Frontal cortex (tissue), 4 donors: Measurements from ENCODE around the gene ATG7. TPM values are rescaled to one million over a fixed set of nuclear protein-coding genes. Genes with fewer than 3 reads are reported as not detected.
"Not testable (repeated sequence)": the region's sequence is repeated elsewhere in the genome, so short reads cannot be mapped to it uniquely, and the experiment has no call there.

Experiments used
- DNase-seq, 2 donors: peaks; one replicate each; pipeline ENCODE4 v3.0.0; 2012; ENCODE audit warnings: low spot score in 2 of 2
- FAIRE-seq: peaks from 2 replicates; lab custom pipeline; 2012; peaks lifted over from hg19 to GRCh38; lab: Jason Lieb, UNC
- total RNA-seq: library from RNA; depleted of rRNA; stranded (reverse); fragments of >200 nt; gene quantifications from one replicate; pipeline ENCODE4 v1.2.3, GENCODE V29; 2014
- donor health status: control.
- donor health status: control.
- donor health status: control.

Gene ATG7
- total RNA-seq, 1 donor from 2014 or later = 19.2 TPM

DNA sequence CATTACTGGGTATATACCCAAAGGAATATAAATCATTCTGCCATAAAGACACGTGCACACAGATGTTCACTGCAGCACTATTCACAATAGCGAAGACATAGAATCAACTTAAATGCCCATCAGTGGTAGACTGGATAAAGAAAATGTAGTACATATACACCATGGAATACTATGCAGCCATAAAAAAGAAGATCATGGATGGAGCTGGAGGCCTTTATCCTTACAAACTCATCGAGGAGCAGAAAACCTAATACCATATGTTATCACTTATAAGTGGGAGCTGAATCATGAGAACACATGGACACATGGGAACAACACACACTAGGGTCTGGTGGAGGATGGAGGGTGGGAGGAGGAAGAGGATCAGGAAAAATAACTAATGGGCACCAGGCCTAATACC, 173.0 kb downstream of the ATG7 start:
- DNase-seq, FAIRE-seq: not testable (repeated sequence)

DNA sequence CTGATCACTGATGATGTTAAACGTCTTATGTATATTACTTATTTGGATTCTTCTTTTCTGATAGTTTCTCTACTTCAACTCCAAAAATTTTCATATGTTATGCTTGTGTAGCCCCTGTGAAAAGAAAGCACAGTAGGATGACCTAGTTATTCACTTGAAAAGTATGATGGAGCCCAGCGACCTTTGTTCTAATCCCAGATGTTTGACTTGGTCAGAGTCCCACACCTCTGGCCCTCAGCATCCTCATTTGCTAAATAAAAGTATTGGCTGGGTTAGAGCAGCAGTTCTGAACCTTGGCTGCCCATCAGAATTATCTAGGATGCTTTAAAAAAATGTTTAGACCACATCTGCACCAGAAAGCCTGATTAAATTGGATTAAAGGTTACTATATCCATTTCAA, 173.7 kb downstream of the ATG7 start:
- DNase-seq (no peak), FAIRE-seq (no peak)

DNA sequence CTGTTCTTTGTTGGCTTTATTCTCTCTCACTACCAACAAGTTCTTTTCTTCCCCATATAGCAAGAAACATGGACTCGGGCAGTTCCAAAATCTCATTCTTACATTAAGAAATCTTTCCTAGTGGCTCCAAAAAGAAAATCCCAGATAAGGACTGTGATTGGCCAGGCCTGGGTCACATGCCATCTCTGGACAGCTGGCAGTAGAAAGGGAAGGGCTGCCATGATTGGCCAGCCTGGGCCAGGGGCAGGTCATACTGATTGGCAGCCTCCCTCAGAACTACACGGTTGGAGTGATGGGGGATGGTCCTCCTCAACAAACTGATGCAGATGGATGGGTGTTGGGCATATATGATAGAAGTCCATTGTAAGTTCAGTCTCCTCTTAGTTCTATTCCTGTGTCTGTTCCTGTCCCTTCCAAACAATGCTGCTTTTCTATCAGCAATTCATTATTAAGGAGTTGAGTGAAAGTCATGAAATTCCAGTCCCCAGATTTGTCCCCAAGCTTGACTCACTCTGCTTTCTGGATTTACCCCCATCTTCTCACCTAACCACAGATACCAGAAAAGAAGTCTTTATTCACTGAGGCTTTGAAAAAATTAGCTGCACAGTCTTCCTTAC, 175.5 kb downstream of the ATG7 start:
- FAIRE-seq = no peak

DNA sequence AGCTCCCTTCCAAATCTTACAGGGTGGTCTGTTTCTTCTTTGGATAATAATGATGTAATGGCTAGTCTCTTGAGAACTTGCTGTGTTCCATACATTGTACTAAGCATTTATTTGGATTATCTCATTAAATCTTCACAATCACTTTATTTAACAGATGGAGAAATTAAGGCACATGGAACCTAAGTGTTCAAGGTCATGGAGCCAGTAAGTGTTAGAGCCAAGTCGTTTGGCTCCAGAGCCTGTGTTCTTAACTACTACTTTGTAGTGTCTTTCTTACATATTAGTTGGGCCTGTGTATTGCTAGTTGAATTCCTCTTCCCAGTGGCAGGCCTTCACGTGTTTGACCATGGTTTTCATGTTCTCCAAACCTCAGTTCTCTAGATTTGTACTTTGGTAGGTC, 177.8 kb downstream of the ATG7 start:
- no peak for DNase-seq
- no peak for FAIRE-seq

More for the DNA sequence above, 175.5 kb downstream of the ATG7 start:
- no peak for DNase-seq

DNA sequence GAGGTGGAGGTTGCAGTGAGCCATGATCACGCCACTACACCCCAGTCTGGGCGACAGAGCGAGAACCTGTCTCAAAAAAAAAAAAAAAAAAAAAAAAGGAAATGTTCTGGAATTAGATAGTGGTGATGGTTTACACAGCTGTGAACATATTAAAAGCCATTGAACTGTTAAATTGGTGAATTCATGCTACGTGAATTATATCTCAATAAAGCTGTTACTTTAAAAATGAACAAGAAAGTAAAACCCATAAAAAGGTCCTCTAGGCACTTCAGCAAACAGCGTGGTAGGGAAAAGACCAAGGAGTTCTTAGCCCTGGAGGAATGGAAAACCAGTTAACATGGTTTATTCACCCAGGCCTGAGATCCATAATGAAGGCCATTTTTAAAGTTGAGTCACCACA, 180.1 kb downstream of the ATG7 start:
- no peak for DNase-seq
- no peak for FAIRE-seq

DNA sequence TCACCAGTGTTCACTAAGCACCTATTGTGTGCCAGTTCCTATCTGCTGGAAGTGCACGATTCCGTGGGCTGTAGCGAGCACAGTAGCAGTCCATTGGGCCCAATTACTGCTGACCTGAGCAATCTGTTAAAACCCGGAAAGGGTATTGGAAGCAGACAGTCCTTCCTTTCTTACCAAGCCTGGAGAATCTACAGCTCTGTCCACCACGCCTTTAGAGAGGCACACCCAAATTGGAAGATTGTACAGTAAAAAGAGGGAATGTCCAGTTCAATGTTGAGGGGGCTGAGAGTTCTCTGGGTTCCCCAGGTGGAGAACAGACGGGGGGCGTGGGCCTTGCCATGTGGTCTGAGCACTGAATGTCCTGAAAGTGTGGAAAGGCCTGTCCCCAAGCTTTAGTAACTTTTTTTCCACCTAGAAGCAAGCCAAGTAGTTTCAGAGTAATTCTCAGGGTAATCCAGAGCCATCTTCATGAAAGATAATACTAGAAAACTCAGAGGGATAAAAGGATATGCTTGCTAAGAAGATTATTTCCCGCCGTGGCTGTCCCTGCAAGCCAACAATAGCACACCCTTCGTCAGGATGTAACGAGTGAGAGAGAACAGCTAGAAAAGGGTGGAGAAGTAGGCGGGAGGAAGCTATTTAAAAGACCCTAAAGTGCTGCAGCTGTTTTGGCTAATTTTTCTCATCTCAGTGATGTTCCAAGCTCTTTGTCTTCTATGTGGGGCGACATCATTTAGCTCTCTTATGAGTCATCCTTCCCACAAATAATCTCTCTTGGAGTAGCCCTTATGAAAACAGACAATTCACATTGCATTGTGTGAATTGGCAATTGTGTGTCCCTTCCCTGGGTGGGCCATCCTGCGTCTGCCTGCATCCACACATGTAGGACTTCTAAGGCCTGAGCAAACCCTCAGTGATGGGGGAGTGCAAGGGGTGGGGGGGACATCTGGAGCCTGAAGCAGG, 181.0 kb downstream of the ATG7 start:
- FAIRE-seq (no peak), DNase-seq (peak in 1 of 2 donors; percentile 33)

DNA sequence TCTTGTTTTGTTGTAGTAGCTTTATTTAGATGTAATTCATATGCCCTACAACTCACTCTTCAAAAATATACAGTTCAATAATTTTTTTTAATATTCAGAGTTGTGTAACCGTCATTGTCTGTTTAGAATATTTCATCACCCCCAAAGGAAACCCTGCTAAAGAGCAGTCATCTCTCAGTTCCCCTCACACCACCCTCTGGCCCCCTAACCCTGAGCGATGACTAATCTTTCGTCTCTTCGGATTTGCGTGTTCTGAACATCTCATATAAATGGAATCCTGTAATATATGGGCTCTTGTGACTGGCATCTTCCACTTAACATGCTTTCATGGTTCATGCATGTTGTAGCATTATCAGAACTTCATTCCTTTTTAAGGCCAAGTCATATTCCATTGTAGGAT, 183.8 kb downstream of the ATG7 start:
- FAIRE-seq (no peak), DNase-seq (no peak)

DNA sequence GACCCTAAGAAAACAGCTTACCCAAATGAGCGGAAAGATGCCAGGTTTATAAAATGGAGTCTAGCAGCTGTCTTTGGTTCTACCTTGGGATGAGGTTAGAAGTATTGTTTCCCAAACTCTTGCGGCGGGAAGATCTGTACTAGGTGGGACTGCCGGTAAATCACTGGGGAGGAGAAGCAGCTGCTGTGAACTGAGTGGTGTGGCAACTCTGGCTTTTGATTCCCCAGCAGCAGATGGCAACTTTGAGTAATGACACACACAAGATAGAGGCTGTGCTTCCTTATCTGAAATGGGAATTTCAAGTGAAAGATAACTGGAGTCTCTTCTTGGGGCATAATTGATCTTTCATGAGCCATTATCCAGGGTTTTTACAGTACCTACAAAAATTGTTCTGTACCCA, 184.9 kb downstream of the ATG7 start:
- DNase-seq (no peak), FAIRE-seq (no peak)

DNA sequence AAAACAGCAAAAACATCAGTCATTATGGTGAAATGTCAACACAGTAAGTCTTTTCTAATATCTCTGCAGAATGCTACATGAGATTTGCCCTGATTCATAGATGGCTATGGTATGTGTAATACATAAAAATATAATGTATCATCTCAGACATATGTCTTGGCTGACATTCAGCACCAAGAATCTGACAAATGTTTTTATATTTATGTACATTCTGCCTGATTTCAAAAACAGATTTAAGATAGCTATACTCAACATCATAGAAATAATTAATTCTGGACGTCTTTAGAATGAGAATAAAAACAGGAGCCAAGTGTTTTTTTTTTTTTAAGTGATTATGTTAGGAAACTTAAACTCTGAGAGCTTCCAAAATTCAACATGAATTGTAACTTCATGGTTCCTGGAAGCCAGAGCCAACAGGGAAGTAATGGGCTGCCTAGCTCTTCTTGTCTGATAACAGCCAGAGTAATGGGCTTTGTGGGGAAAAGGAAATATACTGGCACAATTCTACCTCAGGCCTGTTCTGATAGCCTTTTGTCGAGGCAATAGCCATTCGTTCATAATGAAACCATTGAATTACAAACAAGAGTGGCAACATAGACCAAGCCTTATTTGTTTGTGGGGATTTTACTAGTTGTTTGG, 187.1 kb downstream of the ATG7 start:
- no peak for FAIRE-seq

DNA sequence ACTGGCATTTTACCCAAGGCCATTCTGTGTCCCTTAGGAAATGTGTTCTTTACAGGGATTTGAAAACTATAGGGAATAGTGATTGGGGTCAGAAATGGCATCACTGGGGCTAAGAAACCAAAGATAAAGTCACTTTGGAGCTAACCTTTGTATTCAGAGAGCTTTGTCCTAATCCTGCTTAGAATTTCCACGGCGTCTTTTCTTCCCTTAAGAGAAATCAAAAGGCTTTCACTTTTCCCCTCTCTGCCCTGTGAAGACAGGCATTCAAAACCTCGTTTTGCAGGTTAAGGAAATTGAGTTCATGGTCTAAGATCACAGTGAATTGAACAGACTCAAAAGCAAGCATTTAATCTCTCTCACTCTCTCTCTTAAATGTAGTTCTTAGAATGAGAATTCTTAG, 189.0 kb downstream of the ATG7 start:
- no peak for DNase-seq
- no peak for FAIRE-seq

More for the DNA sequence above, 187.1 kb downstream of the ATG7 start:
- DNase-seq = no peak

DNA sequence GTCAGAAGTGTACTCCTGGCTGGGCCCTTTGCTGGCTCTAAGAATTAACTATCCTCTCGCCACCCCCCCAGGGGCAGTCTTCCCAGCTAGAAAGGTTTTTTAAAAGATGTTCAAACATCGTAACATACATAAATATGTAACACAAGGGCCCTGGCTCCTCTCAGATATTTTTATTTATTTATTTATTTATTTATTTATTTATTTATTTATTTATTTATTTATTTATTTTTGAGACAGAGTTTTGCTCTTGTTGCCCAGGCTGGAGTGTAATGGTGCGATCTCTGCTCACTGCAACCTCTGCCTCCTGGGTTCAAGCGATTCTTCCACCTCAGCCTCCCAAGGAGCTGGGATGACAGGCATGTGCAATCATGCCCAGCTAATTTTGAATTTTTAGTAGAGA, 190.5 kb downstream of the ATG7 start:
- not testable (repeated sequence) for FAIRE-seq

DNA sequence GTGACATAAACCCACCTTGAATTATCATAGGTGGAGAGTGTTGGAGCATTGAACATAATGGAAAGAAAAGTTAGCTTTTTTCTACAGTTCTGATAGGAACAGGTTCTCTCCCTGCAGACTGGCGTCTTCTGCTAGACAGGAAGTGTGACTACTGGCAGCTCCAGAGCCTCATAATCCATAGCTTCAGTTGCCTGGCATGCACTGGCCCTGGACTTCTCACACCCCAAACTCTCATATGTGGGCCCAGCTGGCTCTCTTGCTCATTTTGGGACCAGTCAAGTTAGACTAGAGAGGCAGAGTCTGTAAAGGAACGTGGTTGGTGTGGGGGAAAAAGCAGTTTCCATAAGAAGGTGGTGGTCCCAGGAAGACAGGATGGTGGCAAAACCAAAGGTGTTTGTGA, 191.4 kb downstream of the ATG7 start:
- no peak for FAIRE-seq

More for the DNA sequence above, 190.5 kb downstream of the ATG7 start:
- not testable (repeated sequence) for DNase-seq

DNA sequence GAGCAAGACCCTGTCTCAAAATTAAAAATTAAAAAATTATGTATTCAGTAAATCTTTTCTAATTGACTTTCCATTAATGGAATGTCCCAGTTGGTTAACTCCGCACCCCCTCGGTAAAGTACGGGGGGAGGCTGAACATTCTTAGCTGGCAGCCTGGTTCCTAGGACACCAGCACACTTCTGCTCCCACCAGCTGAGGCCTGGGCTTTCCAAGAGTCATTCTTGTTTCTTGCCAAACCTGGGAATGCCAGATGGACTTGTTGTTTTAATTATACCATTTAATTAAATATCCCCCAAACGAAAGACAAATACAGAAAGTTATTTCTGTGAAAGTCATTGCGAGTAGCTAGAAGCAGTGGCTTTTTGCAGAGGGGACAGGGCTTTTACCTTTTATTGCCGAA, 192.2 kb downstream of the ATG7 start:
- FAIRE-seq (no peak), DNase-seq (no peak)

More for the DNA sequence above, 191.4 kb downstream of the ATG7 start:
- no peak for DNase-seq

DNA sequence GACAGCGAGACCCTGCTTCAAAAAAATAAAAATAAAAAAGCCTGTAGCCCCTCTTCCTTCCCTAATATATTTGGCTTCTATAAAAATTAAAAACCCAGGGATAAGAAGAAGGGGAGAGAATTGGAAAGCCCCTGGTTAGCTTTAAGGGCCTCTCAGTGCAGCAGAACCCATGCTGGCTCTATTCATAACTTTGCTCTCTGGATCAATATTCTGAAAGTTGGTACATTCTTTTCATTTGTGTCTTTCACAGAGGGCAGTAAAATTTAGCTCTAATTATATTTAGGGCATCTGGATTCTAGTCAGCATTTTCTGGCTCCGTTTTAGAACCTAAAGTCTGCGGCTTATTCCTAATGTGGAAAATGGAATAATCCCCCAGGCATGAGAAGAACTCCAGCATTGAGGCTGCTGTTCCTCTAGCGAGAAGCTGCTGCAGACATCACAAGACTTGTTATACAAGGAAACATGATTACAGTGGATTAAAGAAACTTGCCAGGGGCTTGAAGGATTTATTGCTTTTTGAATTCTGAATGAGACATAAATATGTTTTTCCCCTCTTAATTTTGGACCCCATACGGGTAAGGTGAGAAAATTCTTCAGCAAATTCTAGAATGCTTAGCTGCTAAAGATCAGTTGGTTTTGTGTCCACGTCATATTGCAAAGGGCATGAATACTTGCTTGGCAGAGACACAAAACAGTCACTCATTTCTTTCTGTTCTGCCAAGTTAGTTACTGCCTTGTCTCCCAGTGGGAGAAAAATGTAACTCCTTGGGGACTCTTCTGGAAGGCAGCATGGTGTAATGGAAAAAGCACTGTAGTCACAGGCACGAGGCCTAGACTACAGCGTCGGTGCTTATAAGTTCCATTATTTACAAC, 193.8 kb downstream of the ATG7 start:
- FAIRE-seq = no peak
- no peak for DNase-seq

DNA sequence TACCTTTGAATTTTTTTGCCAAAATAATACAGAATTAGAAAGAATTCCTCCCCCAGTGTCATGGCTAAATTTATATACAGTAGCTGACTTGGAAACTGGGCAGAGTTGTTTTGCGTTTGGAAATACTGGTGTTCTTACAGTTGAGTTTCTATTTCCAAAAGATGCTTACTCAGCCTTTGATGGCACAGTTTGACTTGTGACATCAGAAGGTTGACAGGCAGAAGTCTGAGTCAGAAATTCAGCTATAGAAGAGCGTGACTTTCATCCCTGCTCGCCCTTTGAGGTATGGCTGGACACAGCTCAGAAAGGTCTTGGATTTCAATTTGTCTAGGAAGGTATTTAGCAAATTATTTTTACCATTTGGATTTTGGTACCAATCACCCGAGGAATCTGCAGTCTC, 195.7 kb downstream of the ATG7 start:
- no peak for FAIRE-seq

DNA sequence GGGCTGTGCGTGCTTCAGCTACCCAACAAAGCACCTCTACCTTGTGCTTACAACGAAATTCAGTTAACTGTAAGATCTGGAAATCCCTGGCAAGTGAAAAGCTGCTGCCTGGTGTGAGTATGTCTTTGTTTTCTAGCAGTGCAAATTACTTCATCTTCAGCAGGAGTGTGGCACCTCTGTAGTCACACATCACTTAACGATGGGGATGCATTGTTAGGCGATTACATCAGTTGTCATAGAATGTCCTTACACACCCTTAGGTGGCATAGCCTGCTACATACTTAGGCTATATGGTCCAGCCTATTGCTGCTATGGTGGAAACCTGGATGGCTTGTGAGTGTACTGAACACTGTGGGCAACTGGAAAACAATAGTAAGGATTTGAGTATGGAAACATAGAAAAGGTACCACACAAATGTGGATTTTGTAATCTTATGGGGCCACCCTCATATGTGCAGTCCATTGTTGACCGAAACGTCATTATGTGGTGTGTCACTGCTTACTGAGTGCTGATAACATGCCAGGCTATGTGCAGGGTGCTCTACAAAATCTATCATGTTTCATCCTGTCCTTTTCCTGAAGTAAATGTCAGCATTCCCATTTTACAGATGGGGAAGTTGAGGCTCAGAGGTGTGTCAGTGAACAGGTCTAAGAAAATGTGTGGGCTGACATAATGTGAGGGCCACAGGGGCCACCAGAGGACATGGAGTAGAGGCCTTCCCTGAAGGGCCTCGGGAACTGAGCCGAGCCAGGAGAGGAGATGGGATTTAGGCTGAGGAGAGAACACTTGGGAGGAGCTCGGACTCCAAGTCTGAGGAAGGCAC, 198.0 kb downstream of the ATG7 start:
- no peak for FAIRE-seq
- DNase-seq = no peak

More for the DNA sequence above, 195.7 kb downstream of the ATG7 start:
- DNase-seq = no peak

DNA sequence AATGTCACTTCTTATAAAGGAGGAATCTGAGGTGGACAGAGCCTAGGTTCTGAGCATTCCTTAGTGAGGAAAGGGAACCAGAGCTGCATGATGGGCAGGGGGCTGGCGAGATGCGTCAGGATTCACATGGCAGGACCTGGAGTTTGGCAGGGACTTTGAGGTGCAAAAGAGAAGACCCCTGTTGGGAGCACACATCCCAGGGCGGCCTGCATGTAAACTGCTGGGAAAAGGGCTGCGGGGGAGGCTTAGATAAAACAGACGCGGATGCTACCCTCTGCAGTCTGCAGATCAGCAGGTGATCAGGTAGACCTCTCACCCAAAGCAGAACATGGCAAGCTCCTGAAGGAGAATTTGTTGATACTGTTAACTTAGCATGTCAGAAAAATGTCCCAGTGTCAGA, 203.1 kb downstream of the ATG7 start:
- DNase-seq = no peak
- FAIRE-seq = no peak

DNA sequence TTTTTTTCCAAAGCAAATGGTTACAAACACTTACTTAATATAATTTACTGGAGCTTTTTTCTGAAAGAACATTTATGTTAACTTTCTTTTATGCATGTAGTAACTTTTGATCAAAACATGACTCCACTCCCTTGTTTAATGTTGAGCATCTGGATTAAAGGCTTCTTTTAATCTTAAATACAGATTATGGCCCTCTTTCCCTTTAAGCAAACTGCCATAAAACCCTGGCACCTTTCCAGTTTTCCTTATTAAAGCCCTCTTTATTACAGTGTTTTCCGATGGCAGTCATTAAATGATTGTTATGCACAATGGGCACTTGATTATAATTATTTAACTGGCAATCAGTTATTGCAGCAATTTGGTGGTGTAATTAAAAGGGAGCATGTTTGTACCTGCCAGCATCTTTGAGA, 204.5 kb downstream of the ATG7 start:
- DNase-seq (no peak), FAIRE-seq (no peak)

DNA sequence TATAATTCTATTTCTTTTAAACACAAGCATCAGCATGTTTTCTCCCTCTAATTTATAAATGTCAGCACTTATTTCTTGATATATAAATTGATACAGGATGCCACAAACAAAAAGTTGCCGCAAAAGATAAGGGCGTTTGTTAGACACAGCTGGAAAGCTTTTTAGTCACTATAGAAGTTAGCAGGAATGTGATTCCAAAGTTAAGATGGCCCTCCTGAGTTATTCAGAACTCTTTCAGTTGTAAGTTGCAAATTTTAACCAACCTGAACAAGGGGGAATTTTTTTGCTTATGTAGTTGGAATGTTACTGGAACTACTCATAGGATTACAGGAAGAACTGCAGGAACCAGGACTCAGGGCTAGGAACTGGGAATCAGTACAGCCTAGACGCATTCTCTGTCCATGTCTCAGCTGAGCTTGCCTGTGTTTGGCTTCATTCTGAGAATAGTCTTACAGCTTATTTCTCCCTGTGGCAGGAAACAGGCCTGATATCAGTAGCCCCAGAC, 205.3 kb downstream of the ATG7 start:
- no peak for FAIRE-seq
- DNase-seq = no peak
